ENCODE measurements around the gene LSP1.

LSP1 gene

DNA sequence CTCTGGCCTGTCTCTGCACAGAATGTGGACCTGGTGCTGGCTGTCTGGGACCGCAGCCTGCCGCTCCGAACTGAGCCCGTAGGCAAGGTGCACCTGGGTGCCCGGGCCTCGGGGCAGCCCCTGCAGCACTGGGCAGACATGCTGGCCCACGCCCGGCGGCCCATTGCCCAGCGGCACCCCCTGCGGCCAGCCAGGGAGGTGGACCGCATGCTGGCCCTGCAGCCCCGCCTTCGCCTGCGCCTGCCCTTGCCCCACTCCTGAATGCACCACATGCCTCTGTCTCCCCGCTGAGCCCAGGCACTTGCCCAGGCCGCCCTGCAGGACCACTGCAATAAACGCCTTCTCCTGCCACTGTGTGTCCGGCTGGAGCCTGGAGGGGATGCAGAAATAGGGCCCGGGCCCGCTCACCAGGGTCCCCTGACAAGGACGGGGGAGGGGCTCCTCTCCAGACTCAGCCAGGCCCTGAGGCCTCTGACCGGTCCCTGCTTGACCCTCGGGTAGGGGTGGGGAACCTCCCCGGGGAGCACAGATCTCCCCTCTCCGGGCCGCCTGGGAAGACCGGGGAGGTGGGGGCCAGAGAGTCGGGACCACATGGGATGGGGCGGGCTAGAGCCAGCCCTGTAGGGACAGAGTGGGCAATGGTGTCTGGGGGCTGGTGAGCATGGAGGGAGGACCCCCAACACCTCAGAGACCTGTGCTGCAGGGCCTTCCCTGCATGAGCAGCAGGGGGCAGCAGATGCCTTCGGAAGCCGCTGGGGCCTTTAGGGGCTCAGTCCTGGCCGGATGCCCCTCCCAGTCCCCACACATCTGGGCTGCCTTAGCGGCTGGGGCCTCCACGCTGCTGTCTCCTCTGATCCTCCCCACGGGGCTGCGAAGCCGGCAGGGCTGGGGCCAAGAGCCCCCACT lies 15.5 kb upstream of the LSP1 start:
- CTCF ChIA-PET: interaction anchor here (1.3 to 10.0 kb wide), 6 partner anchors 10 to 314 kb away, joined by 4 to 341 read pairs (median 5); no protein-coding TSS in a partner anchor
- H3K9me3 Mint-ChIP-seq: no peaks in the 10 kb centered on the region
- no peak overlapping the region for H3K4me3 Mint-ChIP-seq
- no peaks in the 10 kb centered on the region for H3K36me3 Mint-ChIP-seq
- H3K27ac Mint-ChIP-seq: no peak overlapping the region
- DNase-seq: peak; percentile 92
- peaks cover 33% of the 10 kb centered on the region for H3K27me3 Mint-ChIP-seq
- H3K4me1 Mint-ChIP-seq: peaks cover 10% of the 10 kb centered on the region

DNA sequence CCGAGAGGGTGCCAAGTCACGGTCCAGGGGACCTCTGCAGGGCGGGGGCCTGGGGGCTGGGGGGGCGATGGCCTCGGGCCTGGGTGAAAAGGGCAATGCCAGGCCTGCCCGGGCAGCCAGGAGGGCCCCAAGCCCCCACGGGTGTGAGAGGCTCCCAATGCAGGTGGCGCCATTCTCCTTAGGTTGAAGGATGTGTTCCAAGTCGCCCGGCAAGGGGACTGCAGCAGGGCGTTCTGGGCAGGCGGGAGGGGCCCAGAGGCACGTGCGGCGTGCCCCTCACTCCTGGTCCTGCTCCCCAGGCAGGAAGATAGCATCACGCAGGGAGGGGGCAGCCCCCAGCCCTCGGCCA lies 14.8 kb upstream of the LSP1 start:
- no peak for DNase-seq
- CTCF ChIA-PET: interaction anchor here (1.3 to 1.5 kb wide), 3 partner anchors 12 to 313 kb away, joined by 4 to 7 read pairs (median 7); no protein-coding TSS in a partner anchor
- Mint-ChIP-seq H3K27ac (no peak overlapping the region), H3K4me3 (no peak overlapping the region), H3K27me3 (peaks cover 36% of the 10 kb centered on the region), H3K9me3 (no peaks in the 10 kb centered on the region), H3K36me3 (no peaks in the 10 kb centered on the region), H3K4me1 (peaks cover 12% of the 10 kb centered on the region)

DNA sequence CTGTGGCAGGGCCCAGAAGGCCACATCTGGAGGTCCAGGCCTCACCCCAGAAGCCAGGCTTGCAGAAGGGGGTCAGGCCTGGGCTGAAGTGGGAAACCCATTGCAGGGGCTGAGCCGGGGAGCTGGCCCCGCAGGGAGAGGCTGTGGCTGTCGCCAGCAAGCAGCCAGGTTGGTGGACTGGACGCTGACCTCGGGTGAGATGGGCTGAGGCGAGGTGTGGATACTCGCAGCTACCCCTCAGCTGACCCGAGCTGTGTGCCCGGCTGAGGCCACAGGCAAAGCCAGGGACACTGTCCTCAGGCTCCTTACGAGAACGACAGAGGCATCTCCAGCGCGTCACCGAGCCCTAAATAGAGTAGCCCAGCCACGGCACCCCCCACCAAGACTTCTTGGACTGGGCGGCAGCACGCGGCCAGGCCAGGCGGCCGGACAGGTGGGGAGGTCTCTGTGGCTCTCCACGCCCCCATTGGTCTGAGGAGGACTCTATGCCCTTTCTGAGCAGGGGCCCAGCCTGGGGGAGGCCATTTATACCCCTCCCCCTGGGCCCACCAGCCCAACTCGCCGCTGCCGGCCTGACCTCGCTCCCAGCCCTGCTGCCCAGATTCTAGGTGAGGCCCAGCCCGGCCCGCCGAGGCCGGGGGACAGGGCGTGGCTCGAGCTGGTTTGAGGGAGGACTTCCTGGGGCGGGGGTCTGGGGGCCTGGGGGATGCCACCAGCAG lies 14.3 kb upstream of the LSP1 start, which contains the start of gene TNNI2:
Gene TNNI2, plus strand, starts transcription at position 556 of the 719 bp plus-strand sequence. CDS start 716 bp downstream, outside the sequence.
- CTCF ChIA-PET: interaction anchor here (1.3 to 1.7 kb wide), 4 partner anchors 11 to 313 kb away, joined by 3 to 7 read pairs (median 6); no protein-coding TSS in a partner anchor
- Mint-ChIP-seq H3K4me3 (no peak within 1 kb of the TSS), H3K4me1 (peaks cover 17% of the 10 kb centered on the region), H3K9me3 (no peaks in the 10 kb centered on the region), H3K36me3 (no peaks in the 10 kb centered on the region), H3K27ac (no peak within 1 kb of the TSS), H3K27me3 (peaks cover 36% of the 10 kb centered on the region)
- no peak for DNase-seq

DNA sequence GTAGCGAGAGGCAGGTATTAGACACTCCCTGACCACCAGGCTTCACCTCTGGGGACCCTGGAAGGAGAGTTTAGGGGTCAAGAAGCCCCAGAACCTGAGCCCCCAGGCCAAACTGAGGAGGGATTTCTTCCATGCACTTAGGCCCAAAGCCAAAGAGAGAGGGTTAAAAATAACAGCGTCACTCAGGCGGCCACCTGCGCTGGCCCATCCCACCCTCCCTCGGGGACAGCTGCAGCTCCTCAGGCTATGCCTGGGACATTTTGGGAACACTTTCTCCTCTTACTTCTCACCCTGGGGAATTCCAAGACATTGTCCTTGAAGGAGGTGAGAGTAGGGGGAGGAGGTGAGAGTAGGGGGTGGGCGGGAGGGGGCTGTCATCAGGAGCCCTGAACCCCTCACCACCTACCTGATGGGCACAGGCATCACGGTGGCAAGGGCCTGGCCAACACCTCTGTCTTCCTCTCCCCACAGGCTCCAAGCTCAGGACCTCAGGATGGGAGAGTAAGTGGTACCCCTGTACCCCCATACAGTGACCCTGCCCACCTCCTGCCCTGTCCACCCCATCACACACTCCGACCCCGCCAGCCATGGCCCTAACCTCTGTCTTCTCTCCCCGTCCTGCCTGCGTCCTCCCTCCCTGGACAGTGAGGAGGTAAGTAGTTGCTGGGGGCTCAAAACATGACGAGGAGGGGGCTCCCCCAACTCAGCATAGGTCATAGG lies 13.5 kb upstream of the LSP1 start:
- Mint-ChIP-seq H3K4me1 (peaks cover 25% of the 10 kb centered on the region), H3K9me3 (no peaks in the 10 kb centered on the region), H3K27ac (no peak overlapping the region), H3K27me3 (peaks cover 30% of the 10 kb centered on the region), H3K36me3 (no peaks in the 10 kb centered on the region), H3K4me3 (no peak overlapping the region)
- DNase-seq: no peak
- CTCF ChIA-PET: interaction anchor here (1.3 to 1.7 kb wide), 4 partner anchors 10 to 312 kb away, joined by 3 to 7 read pairs (median 6); no protein-coding TSS in a partner anchor

DNA sequence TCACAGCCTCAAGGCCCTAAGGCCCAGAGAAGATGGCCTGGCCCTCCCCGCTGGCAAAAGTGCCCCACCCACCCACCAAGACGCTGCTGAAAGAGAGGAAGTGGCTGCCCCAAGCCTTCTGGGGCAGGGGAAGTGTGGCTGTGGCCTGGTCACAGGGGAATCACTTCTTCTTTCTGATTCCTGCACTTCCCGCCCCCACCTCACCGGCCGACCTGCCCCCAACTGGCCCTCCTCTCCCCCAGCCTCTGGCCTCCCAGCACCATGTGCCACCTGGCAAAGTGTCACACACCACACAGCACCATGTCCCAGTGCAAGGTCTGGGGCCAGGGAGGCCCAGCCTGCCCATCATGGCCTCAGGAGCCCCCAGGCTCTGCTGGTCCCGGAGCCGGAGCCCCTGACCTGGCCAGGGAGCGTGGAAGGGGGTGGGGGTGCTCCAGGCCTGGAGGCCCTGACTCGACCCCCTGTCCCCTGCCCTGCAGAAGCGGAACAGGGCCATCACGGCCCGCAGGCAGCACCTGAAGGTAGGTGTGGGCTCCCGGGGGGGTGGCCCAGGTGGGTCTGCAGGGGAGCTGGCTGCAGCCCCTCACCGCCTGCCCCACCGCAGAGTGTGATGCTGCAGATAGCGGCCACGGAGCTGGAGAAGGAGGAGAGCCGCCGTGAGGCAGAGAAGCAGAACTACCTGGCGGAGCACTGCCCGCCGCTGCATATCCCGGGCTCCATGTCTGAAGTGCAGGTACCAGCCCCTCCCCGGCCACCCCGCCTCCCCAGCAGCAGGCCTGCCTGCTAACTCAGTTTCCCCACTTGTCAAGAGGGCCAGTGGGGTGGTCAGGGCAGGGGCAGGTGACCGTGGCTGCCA lies 12.7 kb upstream of the LSP1 start:
- H3K36me3 Mint-ChIP-seq: no peaks in the 10 kb centered on the region
- no peak overlapping the region for H3K27ac Mint-ChIP-seq
- no peak for DNase-seq
- no peaks in the 10 kb centered on the region for H3K9me3 Mint-ChIP-seq
- no peak overlapping the region for H3K4me3 Mint-ChIP-seq
- peaks cover 33% of the 10 kb centered on the region for H3K4me1 Mint-ChIP-seq
- CTCF ChIA-PET: interaction anchor here (1.2 to 1.7 kb wide), 3 partner anchors 14 to 160 kb away, joined by 3 read pairs; no protein-coding TSS in a partner anchor
- H3K27me3 Mint-ChIP-seq: peaks cover 31% of the 10 kb centered on the region

DNA sequence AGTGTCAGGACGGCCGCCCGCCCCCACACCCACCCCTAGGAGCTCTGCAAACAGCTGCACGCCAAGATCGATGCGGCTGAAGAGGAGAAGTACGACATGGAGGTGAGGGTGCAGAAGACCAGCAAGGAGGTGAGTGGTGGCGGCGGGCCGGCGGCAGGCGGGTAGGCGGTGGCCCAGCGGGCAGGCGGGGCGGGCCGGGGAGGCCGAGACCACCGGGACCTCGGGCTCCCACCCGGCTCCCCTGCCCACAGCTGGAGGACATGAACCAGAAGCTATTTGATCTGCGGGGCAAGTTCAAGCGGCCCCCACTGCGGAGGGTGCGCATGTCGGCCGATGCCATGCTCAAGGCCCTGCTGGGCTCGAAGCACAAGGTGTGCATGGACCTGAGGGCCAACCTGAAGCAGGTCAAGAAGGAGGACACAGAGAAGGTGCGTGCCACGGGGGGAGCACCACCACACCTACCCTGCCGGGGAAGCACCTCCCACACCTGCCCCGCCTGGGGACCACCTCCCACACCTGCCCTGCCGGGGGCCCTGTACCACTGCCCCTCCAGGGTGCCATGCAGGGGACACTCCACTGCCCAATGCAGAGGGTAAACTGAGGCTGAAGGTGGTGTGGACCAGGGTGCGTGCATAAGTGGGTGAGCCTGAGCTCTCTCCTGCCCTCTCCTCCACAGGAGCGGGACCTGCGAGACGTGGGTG lies 12.0 kb upstream of the LSP1 start:
- no peaks in the 10 kb centered on the region for H3K9me3 Mint-ChIP-seq
- H3K4me1 Mint-ChIP-seq: peaks cover 41% of the 10 kb centered on the region
- no peak for DNase-seq
- CTCF ChIA-PET: interaction anchor here (1.2 to 1.7 kb wide), 3 partner anchors 8 to 139 kb away, joined by 3 to 10 read pairs (median 3); no protein-coding TSS in a partner anchor
- no peak overlapping the region for H3K4me3 Mint-ChIP-seq
- no peaks in the 10 kb centered on the region for H3K36me3 Mint-ChIP-seq
- H3K27ac Mint-ChIP-seq: no peak overlapping the region
- H3K27me3 Mint-ChIP-seq: peaks cover 30% of the 10 kb centered on the region

DNA sequence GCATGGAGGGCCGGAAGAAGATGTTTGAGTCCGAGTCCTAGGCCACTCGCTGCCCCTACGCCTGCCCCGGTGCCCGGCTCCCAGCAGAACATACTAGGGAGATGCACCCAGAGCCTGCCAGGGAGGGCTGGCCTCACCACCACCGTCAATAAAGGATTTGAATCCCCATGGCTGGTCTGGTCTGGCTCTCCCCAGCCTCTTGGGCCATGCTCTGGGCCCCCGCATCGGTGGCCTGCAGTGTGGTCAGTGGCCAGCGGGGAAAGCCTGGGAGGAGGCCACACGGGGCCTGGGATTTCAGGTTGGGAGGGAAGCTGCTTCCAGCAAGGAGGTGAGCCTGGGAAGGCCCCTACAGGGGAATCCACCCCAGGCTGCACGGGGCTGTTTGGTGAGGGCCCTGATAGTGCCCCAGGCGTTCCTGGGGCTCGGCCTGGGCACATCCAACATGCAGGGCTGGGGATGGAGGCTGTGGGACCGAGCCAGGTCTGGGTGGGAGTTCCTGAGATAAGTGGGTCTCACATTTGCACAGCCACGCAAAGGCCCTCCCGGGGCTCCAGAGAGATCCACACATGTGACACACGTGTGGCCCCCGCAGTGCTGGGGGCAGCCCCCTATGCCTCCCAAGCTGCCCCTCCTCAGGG lies 11.3 kb upstream of the LSP1 start:
- no peak for DNase-seq
- no peak overlapping the region for H3K4me3 Mint-ChIP-seq
- peaks cover 33% of the 10 kb centered on the region for H3K27me3 Mint-ChIP-seq
- CTCF ChIA-PET: interaction anchor here (0.7 to 1.7 kb wide), 5 partner anchors 9 to 312 kb away, joined by 3 to 10 read pairs (median 3); no protein-coding TSS in a partner anchor
- no peaks in the 10 kb centered on the region for H3K9me3 Mint-ChIP-seq
- H3K27ac Mint-ChIP-seq: no peak overlapping the region
- no peaks in the 10 kb centered on the region for H3K36me3 Mint-ChIP-seq
- H3K4me1 Mint-ChIP-seq: peaks cover 48% of the 10 kb centered on the region

DNA sequence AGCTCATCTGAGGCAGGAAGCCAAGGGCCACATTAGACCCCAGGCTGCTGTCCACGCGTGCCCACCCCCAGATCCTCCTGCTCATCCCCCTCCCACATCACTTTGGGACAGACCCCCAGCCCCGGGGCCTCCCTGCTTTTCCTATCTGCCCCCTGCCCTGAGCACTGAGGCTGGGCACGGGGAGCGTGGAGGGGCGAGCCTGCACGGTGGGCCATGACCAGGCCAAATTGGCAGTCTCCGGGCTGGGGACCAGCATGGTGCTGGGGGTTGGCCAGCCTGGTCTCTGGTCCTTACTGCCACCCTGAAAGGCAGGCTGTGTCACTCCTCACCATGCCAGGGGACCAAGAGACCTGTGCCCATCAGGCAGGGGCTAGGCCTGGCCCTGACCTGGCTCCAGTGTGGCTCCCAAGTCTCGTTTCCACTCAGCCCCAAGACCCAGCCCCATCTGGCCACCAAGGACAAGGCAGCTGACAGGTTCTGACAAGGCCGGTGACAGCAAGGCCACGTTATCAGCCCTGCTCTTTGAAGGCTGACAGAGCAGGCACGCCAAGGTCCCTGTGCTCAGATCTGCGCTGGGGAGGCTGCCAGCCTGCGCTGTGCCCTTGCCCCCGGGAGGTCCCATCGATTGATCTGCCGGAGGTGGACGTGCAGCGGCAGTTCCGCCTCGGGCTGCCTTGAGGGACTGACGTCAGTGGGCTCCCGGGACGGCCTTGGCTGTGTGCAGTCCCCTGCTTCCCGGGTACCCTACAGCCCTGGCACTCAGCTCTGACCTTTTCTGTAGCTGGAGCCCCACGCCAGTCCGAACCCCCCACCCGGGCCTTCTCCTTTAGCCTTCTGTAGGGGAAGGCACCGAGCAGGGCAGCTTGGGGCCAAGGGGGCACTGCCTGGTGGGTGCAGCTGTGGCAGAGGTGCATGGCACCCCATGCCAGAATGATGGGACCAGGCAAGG lies 10.5 kb upstream of the LSP1 start:
- Mint-ChIP-seq H3K4me3 (no peak overlapping the region), H3K27ac (no peak overlapping the region), H3K4me1 (peaks cover 56% of the 10 kb centered on the region)

DNA sequence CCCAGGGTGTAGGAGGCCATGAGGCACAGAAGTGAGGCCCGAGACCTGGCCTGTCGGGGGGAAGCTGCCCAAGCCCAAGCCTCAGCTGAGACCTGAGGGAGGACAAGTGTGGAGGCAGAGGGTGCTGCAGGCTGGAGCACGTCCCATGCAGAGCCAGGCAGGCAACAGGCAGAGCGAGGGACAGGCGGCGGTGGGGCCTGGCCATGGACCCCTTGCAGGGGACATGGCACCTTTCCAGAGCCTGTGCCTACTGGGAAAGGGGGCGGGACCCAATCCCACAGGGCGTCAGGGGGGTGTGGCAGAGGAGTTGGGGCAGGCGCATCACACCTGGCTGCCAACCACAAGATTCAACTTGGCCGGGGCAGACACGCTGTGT lies 9.8 kb upstream of the LSP1 start:
- no peak for DNase-seq
- peak overlapping the region; percentile 93 for H3K27ac Mint-ChIP-seq
- H3K36me3 Mint-ChIP-seq: no peaks in the 10 kb centered on the region
- H3K4me1 Mint-ChIP-seq: peaks cover 58% of the 10 kb centered on the region
- H3K27me3 Mint-ChIP-seq: peaks cover 48% of the 10 kb centered on the region
- CTCF ChIA-PET: interaction anchor here (0.9 to 1.6 kb wide), 4 partner anchors 9 to 310 kb away, joined by 3 to 7 read pairs (median 4); partner anchors contain the start of gene LSP1
- H3K9me3 Mint-ChIP-seq: no peaks in the 10 kb centered on the region
- peak overlapping the region; percentile 7 for H3K4me3 Mint-ChIP-seq

More for the DNA sequence above, 10.5 kb upstream of the LSP1 start:
- H3K27me3 Mint-ChIP-seq: peaks cover 41% of the 10 kb centered on the region
- CTCF ChIA-PET: interaction anchor here (0.7 to 1.7 kb wide), 6 partner anchors 10 to 311 kb away, joined by 3 to 10 read pairs (median 4); partner anchors contain the start of gene LSP1
- H3K9me3 Mint-ChIP-seq: no peaks in the 10 kb centered on the region
- no peaks in the 10 kb centered on the region for H3K36me3 Mint-ChIP-seq
- DNase-seq: no peak

DNA sequence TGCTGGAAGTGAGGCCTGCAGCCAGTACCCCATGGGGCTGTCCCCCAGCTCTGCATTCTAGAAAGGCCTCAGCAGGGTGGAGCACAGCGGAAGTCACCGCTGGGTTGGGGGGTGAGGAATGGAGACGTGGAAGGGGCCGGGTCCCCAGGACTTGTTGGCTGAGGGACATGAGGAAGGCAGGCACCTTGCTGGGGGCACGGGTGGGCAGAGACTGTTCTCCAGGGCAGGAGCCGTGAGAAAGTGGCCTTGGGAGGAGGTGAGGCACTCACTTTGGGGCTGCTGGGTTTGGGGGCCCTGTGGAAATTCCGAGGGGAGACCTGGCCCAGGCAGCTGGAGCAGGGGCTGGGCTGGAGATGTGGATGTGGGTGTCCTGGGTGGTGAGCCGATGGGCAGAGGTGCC lies 9.1 kb upstream of the LSP1 start:
- CTCF ChIA-PET: interaction anchor here (0.9 to 1.0 kb wide), 2 partner anchors 9 to 150 kb away, joined by 3 to 4 read pairs; partner anchors contain the start of gene LSP1
- Mint-ChIP-seq H3K9me3 (no peaks in the 10 kb centered on the region), H3K27me3 (peaks cover 55% of the 10 kb centered on the region), H3K36me3 (no peaks in the 10 kb centered on the region), H3K4me3 (peak overlapping the region; percentile 47), H3K4me1 (peaks cover 65% of the 10 kb centered on the region), H3K27ac (peak overlapping the region; percentile 93)
- no peak for DNase-seq
